ENCODE data around the gene TMEM129.

TMEM129 gene

DNA sequence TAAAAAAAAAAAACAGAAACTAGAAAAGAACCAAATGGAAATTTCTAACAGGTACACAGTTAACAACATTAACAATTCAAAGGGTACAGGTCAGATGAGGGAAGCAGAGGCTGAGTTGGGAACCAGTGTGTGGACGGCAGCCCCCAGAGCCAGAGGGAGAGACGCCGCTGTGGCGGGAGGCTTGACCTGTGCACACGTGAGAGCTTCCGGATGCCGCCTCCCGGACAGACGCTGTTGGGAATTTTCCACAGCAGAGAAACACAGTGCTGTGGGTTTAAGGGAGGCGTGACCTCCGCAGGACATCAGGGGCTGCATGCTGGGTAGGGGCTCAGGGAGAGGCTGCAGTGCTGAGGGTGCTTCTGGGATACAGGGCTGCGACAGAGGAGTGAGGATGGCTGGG lies 22.4 kb upstream of the TMEM129 start:
- DNase-seq, result no peak

- DNase-seq, result no peak
Measured at GRCh38 chr4:1741208-1741607, 20.1 kb upstream of the TMEM129 start.

- DNase-seq, result no peak
Measured at GRCh38 chr4:1740021-1740545, 19.0 kb upstream of the TMEM129 start.

DNA sequence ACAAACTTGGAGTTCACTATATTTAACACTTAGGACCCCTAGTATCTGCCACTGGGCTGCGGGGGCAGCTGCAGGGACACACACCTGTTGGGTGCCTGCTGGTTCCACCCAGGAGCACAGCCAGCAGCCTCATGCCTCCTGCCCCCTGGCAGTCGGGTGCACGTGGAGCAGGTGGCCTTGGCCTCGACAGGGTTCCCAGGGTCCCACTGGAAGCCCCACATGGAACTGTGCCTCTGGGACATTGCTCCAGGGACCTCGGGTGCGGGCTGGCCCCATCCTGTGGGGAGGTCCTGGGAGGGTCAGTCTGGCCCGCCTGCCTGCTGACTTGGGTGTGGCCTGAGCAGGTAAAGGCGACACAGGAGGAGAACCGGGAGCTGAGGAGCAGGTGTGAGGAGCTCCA lies 18.2 kb upstream of the TMEM129 start:
- DNase-seq, result no peak

GRCh38 chr4:1738410-1738809 lies 17.3 kb upstream of the TMEM129 start:
- no peak for DNase-seq

- no peak for DNase-seq
Measured at GRCh38 chr4:1737666-1738065, 16.5 kb upstream of the TMEM129 start.

DNA sequence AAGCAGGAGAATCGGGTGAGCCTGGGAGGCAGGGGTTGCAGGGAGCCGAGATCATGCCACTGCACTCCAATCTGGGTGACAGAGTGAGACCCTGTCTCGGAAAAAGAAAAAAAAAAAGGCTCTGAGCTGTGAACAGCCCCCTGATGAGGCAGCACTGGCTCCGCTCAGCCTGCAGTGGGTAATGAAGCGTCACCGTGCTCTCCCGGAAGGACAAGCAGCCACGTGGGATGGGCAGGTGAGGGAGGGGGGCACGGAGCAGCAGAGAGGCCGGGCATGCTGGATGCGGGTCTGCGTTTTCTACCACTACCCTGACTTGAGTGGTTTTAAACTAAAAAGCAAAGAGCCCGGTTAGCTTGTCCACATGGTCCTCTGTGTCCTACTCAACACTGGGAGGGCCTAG lies 15.7 kb upstream of the TMEM129 start:
- DNase-seq, result no peak

GRCh38 chr4:1735215-1735614 lies 14.1 kb upstream of the TMEM129 start:
- no peak for DNase-seq

GRCh38 chr4:1732911-1733310 lies 11.8 kb upstream of the TMEM129 start:
- no peak for DNase-seq

GRCh38 chr4:1731180-1731579 lies 10.1 kb upstream of the TMEM129 start:
- no peak for DNase-seq

DNA sequence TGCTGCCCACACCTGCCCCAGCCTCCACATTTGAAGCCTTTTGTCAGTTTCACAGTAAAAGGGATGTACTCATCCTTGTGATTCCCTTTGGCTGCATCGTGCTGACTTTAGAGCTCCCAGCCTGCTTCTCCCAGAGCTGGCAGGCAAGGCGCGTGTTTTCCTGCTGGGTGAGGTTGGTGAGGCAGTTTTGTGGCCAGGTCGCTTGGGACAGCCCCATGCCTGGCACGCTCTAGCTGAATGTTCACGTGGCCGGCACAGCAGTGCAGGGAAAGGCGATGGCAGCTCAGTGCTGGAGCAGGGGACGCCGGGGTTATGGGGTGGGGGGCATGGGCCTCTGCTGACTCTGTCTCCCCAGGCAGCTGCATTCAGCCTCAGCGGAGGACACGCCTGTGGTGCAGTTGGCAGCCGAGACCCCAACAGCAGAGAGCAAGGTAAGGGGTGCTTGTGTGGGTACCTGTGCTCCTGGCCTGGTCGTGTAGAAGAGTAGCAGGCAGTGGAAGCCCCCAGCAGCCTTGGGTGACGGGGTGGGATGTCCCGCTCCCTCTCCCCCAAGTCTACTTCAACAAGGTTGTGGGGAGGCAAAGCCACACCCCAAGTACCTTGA lies 9.5 kb upstream of the TMEM129 start:
- DNase-seq, result no peak

- no peak for DNase-seq
Measured at GRCh38 chr4:1728061-1728980, 7.2 kb upstream of the TMEM129 start.

- DNase-seq, result no peak
Measured at GRCh38 chr4:1727117-1728031, 6.3 kb upstream of the TMEM129 start.

DNA sequence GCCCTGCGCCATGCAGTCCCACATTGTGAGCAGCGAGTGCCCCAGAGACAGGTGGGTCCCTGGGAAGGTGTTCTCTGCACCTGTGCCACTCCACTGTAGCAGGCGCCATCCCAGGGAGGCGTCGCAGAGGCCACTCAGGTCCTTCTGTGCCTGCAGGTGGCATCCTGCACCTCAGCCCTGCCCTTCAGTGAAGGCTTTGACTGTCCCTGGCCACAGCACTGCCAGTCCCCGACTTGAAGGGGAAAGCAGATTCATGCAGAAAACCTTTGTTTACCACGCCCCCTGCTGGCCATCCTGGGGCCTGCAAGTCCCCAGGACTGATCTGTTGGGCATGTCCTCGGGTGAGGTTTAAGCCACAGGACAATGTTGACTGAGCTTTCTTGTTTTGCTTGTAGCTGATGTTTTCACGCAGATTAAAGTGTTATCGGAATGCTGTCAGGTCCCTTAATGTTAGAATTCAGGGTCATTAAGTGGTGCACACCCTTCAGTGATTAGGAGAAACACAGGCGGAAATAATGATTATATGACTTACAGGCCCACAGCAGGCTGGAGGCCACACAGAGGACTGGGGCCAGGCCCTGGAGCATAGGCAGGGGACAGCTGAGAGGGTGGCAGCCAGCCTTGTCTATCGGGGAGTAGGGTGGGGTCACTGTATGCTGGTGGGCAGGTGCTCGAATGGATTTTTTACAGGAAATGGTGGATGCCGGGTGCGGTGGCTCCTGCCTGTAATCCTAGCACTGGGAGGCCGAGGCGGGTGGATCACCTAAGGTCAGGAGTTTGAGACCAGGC lies 5.2 kb upstream of the TMEM129 start:
- DNase-seq, result peak; percentile 88

GRCh38 chr4:1725521-1725920 lies 4.4 kb upstream of the TMEM129 start:
- DNase-seq, result no peak

GRCh38 chr4:1723131-1723801 lies 2.1 kb upstream of the TMEM129 start:
- DNase-seq, result no peak

DNA sequence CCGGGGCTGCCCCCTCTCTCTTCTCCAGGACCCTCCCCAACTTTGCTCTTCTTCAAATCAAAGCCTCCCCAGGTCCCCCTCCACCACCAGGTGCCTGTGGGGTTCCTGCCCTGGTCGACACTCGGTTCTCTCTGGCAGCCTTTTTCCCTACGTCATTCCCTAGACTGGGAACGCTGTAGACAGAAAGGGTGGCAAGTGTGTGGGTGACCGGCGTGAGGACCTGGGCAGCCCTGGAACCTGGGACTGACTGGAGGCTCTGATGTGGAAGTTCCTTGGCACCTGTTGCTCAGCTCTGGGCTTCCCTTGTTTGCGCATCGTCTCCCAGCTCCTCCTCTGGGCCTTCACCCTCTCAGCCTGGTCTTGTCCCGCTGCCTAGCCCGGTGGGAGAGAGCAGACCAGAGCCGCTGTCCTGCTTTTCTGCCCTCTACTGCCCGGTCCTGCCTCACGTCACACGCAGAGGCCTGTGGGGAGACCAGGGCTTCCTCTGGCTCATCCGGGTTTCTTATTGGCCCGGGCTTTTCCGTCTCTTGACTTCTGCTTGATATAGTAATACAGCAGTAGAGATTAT lies 1.5 kb upstream of the TMEM129 start:
- DNase-seq, result no peak

DNA sequence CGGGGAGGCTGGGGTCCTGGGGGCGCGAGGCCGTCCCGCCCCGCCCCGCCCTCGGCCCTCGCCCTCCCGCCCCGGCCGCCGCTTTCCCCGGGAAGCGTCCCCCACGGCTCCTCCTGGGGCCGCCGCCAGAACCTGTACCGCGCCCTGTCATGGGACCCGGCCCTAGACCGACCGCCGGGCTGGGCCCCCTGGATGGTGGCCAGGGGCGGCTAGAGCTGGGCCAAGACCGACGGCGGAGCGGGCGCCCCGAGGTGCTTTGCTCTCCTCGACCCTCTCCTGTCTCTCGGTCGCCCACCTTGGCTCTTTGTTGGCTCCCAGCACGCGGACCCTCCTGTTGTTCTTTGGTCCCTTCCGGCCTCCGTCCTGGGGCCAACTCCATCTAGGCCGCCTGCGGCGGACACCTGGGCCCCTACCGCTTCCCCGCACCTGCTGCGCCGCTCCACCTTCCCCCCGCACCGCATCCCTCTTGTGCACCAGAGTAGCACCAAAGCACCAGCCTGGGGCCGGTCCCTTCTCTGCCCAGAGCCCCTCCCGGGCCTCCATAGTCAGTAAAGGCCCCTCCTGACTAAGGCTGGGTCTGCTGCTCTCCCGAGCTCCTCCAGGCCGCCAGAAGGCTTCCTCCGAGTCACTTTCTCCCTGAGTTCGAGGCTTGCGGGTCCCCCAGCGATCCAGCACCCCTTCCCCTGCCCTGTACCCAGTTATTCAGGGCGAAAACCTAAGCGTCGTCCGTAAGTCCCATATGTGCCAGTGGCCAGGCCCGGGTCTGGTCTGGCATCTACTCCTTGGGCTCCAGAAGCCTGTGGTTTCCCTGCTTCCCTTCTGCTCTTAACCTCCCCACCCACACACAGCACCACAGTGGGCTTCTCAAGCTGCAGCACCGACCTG lies 785 bp upstream of the TMEM129 start:
- DNase-seq, result no peak

GRCh38 chr4:1720163-1720983 lies 750 bp downstream of the TMEM129 start:
- peak; percentile 52 for DNase-seq
